Panc1 (cell line): ENCODE data around the gene VTI1A.

ENCODE experiments used
- POLR2AphosphoS5 ChIP-seq: IDR thresholded peaks from 2 replicates; pipeline ENCODE4 v1.6.1; 2012; ENCODE audit warnings: mild to moderate bottlenecking, low read depth, low read length, moderate library complexity
- SIN3A ChIP-seq: IDR thresholded peaks from 2 replicates; pipeline ENCODE4 v1.6.1; 2012; ENCODE audit warnings: low read depth, mild to moderate bottlenecking, low read length, moderate library complexity, borderline replicate concordance; ENCODE audit not compliant: insufficient read depth
- TF ChIP-seq, protein P1 (sequence below): fragments of 450-650 bp; IDR thresholded peaks from 2 replicates; pipeline ENCODE4 v1.5.1; 2017; ENCODE audit warnings: mild to moderate bottlenecking

DNA sequence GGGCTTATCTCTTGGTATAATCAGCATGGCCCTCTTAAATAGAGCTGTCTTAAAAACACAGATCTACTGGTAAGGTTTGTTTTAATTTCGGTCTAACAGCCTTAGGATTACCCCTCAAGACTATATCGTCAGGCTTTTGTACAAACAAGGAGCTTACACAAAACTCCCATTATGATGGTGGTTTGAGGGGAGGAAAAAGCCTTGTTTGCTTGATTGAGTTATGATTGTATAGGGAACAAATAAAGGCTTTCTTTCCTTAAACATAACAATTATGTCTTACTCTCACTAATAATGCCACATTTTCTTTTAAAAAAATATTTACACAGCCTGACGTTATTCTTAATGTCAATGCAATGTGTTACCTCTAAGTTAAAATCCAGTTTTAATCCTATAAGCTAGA, 314.2 kb downstream of the VTI1A start:
- no peak for TF ChIP-seq POLR2AphosphoS5
- TF ChIP-seq, protein P1, sequence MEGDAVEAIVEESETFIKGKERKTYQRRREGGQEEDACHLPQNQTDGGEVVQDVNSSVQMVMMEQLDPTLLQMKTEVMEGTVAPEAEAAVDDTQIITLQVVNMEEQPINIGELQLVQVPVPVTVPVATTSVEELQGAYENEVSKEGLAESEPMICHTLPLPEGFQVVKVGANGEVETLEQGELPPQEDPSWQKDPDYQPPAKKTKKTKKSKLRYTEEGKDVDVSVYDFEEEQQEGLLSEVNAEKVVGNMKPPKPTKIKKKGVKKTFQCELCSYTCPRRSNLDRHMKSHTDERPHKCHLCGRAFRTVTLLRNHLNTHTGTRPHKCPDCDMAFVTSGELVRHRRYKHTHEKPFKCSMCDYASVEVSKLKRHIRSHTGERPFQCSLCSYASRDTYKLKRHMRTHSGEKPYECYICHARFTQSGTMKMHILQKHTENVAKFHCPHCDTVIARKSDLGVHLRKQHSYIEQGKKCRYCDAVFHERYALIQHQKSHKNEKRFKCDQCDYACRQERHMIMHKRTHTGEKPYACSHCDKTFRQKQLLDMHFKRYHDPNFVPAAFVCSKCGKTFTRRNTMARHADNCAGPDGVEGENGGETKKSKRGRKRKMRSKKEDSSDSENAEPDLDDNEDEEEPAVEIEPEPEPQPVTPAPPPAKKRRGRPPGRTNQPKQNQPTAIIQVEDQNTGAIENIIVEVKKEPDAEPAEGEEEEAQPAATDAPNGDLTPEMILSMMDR: no peak
- TF ChIP-seq SIN3A: no peak
